RCC 7860 (cell line): Measurements from ENCODE around the gene KAZN.

Experiments used
- DNase-seq: peaks from one replicate; pipeline ENCODE4 v3.0.0-alpha.2; 2015; ENCODE audit warnings: low spot score
- FAIRE-seq: peaks from 2 replicates; lab custom pipeline; 2012; peaks lifted over from hg19 to GRCh38; lab: Jason Lieb, UNC

Gene KAZN

GRCh38 chr1:14989931-14990728 is 391.6 kb downstream of the KAZN start:
- FAIRE-seq = no peak
- DNase-seq = no peak

- FAIRE-seq (no peak), DNase-seq (no peak)
These were observed 394.9 kb downstream of the KAZN start for GRCh38 chr1:14993414-14993813.

- FAIRE-seq (no peak), DNase-seq (no peak)
These were observed 395.7 kb downstream of the KAZN start for GRCh38 chr1:14994148-14994547.

GRCh38 chr1:14994841-14995437 is 396.5 kb downstream of the KAZN start:
- DNase-seq (no peak), FAIRE-seq (no peak)

GRCh38 chr1:14996133-14997050 is 397.9 kb downstream of the KAZN start:
- DNase-seq (peak; percentile 99), FAIRE-seq (peak; percentile 98)

GRCh38 chr1:14997646-14998276 is 399.3 kb downstream of the KAZN start:
- peak; percentile 75 for DNase-seq
- FAIRE-seq = peak; percentile 87

GRCh38 chr1:14999441-14999840 is 401.0 kb downstream of the KAZN start:
- no peak for DNase-seq
- FAIRE-seq = no peak

- FAIRE-seq = no peak
- DNase-seq = no peak
These were observed 401.5 kb downstream of the KAZN start for GRCh38 chr1:15000030-15000429.

GRCh38 chr1:15000671-15001070 is 402.2 kb downstream of the KAZN start:
- no peak for FAIRE-seq
- no peak for DNase-seq

- DNase-seq (peak; percentile 41), FAIRE-seq (peak; percentile 83)
These were observed 402.9 kb downstream of the KAZN start for GRCh38 chr1:15001317-15001915.

GRCh38 chr1:15002325-15002724 is 403.8 kb downstream of the KAZN start:
- DNase-seq (no peak), FAIRE-seq (no peak)

- peak; percentile 58 for DNase-seq
- FAIRE-seq = peak; percentile 38
These were observed 405.9 kb downstream of the KAZN start for GRCh38 chr1:15004396-15004795.

GRCh38 chr1:15005116-15005515 is 406.6 kb downstream of the KAZN start:
- DNase-seq (no peak), FAIRE-seq (no peak)

GRCh38 chr1:15007368-15007767 is 408.9 kb downstream of the KAZN start:
- no peak for DNase-seq
- FAIRE-seq = no peak

GRCh38 chr1:15007842-15008241 is 409.4 kb downstream of the KAZN start:
- FAIRE-seq = no peak
- DNase-seq = no peak

GRCh38 chr1:15008783-15009729 is 410.6 kb downstream of the KAZN start:
- DNase-seq = no peak
- no peak for FAIRE-seq

GRCh38 chr1:15011160-15011559 is 412.7 kb downstream of the KAZN start:
- no peak for FAIRE-seq
- DNase-seq = no peak

GRCh38 chr1:15011661-15012060 is 413.2 kb downstream of the KAZN start:
- DNase-seq = no peak
- FAIRE-seq = no peak

- no peak for DNase-seq
- no peak for FAIRE-seq
These were observed 414.3 kb downstream of the KAZN start for GRCh38 chr1:15012822-15013221.
